Smooth muscle cell (in vitro differentiated cells): ENCODE measurements around the gene SCUBE1. TPM values are rescaled to one million over a fixed set of nuclear protein-coding genes. Genes with fewer than 3 reads are reported as not detected.

Source experiments
- DNase-seq: peaks from one replicate; lab custom pipeline; 2025; ENCODE audit not compliant: unreplicated experiment; lab: John Stamatoyannopoulos, UW
- H2AFZ ChIP-seq: fragments of 200-600 bp; sonication (generic); 2 replicates; pipeline ENCODE4 v1.6.0; 2016; ENCODE audit warnings: antibody characterized with exemption, low read depth, mild to moderate bottlenecking
- H3F3A ChIP-seq: fragments of 200-600 bp; sonication (generic); 2 replicates; pipeline ENCODE4 v1.6.0; 2017; ENCODE audit warnings: antibody characterized with exemption, low read depth
- H3K27ac ChIP-seq: fragments of 200-600 bp; sonication (generic); 2 replicates; pipeline ENCODE4 v1.5.1; 2016; ENCODE audit warnings: low read depth, mild to moderate bottlenecking
- H3K27me3 ChIP-seq: fragments of 200-600 bp; sonication (generic); 2 replicates; pipeline ENCODE4 v1.6.1; 2016; ENCODE audit warnings: low read depth, mild to moderate bottlenecking
- H3K36me3 ChIP-seq: fragments of 200-600 bp; sonication (generic); 2 replicates; pipeline ENCODE4 v1.5.1; 2016; ENCODE audit warnings: low read depth
- H3K4me1 ChIP-seq: fragments of 200-600 bp; sonication (generic); 2 replicates; pipeline ENCODE4 v1.5.1; 2016; ENCODE audit warnings: low read depth
- H3K4me2 ChIP-seq: fragments of 200-600 bp; sonication (generic); 2 replicates; pipeline ENCODE4 v1.6.0; 2016; ENCODE audit warnings: mild to moderate bottlenecking
- H3K4me3 ChIP-seq: fragments of 200-600 bp; sonication (generic); 2 replicates; pipeline ENCODE4 v1.5.1; 2016; ENCODE audit warnings: mild to moderate bottlenecking
- H3K79me2 ChIP-seq: fragments of 200-600 bp; sonication (generic); 2 replicates; pipeline ENCODE4 v1.6.0; 2016; ENCODE audit warnings: low read depth, mild to moderate bottlenecking
- H3K9ac ChIP-seq: fragments of 200-600 bp; sonication (generic); 2 replicates; pipeline ENCODE4 v1.6.0; 2016; ENCODE audit warnings: low read depth
- H3K9me3 ChIP-seq: fragments of 200-600 bp; sonication (generic); replicated peaks from 2 replicates; pipeline ENCODE4 v1.5.1; 2016; ENCODE audit warnings: low read depth
- H4K20me1 ChIP-seq: fragments of 200-600 bp; sonication (generic); 2 replicates; pipeline ENCODE4 v1.6.0; 2016; ENCODE audit warnings: low read depth
- CTCF ChIP-seq: fragments of 200-600 bp; sonication (generic); IDR thresholded peaks from 2 replicates; pipeline ENCODE4 v1.5.1; 2017; ENCODE audit warnings: borderline replicate concordance, mild to moderate bottlenecking, antibody characterized with exemption; ENCODE audit not compliant: insufficient read depth, poor library complexity, severe bottlenecking
- WGBS: methylation state at CpG from one replicate; pipeline ENCODE4 v1.1.7; 2016; ENCODE audit warnings: low lambda C conversion rate; 5-methylcytosine and 5-hydroxymethylcytosine counted together
- polyA plus RNA-seq: library from polyadenylated mRNA; unstranded; fragments of >200 nt; fragmentation: Nextera tagmentation; extraction: Ambion mirVana; gene quantifications from 2 replicates; pipeline ENCODE4 v1.2.1, GENCODE V29; 2016
- total RNA-seq: library from RNA; depleted of rRNA; stranded (reverse); fragments of >200 nt; gene quantifications from 2 replicates; pipeline ENCODE4 v1.2.3, GENCODE V29; 2014

The SCUBE1 gene
- total and polyA plus RNA-seq, 2 experiments from 2014 or later = 13.4 to 16.3 TPM

GRCh38 chr22:43308060-43308830 is 34.9 kb downstream of the SCUBE1 start:
- WGBS = 80% methylated on average over 21 of the region's 21 CpGs
- H3K4me1 ChIP-seq = no peaks in the 10 kb centered on the region
- no peak overlapping the region for H3K4me2 ChIP-seq
- H3K27me3 ChIP-seq = no peaks in the 10 kb centered on the region
- DNase-seq = no peak
- no peaks in the 10 kb centered on the region for H3K79me2 ChIP-seq
- no peak overlapping the region for H3K27ac ChIP-seq
- no peak overlapping the region for H3K9ac ChIP-seq
- H3K4me3 ChIP-seq = no peak overlapping the region
- no peaks in the 10 kb centered on the region for H3K36me3 ChIP-seq
- H3K9me3 ChIP-seq = no peaks in the 10 kb centered on the region
- no peak overlapping the region for H2AFZ ChIP-seq
- TF ChIP-seq CTCF = no peak
- H4K20me1 ChIP-seq = no peaks in the 10 kb centered on the region
- no peaks in the 10 kb centered on the region for H3F3A ChIP-seq

DNA sequence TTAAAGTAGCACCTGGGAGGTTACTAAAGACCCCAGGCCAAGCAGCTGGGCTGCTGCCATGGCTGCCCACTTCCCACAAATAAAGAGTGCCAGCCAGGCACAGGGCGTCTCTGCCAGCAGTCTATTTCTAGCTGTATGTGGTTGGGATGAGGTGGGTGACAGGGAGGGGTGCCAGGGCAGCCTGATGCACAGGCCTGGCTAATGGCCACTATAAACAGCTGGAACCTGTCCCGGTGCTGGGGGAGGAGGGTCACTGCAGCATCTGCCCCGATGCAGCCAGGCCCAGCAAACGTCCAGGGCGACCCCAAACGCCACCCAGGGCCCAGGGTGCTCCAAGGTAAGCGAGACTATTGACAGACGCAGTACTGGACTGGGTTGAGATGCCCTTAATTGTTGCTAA is 37.4 kb downstream of the SCUBE1 start:
- Histone ChIP-seq H3K4me1 (peaks cover 3% of the 10 kb centered on the region), H3K9ac (no peak overlapping the region), H3K4me3 (no peak overlapping the region), H3K36me3 (no peaks in the 10 kb centered on the region), H3F3A (no peaks in the 10 kb centered on the region), H3K27me3 (no peaks in the 10 kb centered on the region), H2AFZ (no peak overlapping the region), H3K4me2 (no peak overlapping the region), H3K79me2 (no peaks in the 10 kb centered on the region), H3K27ac (no peak overlapping the region), H4K20me1 (no peaks in the 10 kb centered on the region), H3K9me3 (no peaks in the 10 kb centered on the region)
- DNase-seq = no peak
- TF ChIP-seq CTCF = no peak
- 94% methylated on average over 8 of the region's 8 CpGs for WGBS

- Histone ChIP-seq H4K20me1 (no peaks in the 10 kb centered on the region), H3K9me3 (no peaks in the 10 kb centered on the region), H3K4me1 (peaks cover 3% of the 10 kb centered on the region), H2AFZ (no peak overlapping the region), H3K4me2 (no peak overlapping the region), H3K79me2 (no peaks in the 10 kb centered on the region), H3K27me3 (no peaks in the 10 kb centered on the region), H3K36me3 (no peaks in the 10 kb centered on the region), H3F3A (no peaks in the 10 kb centered on the region), H3K27ac (no peak overlapping the region), H3K4me3 (no peak overlapping the region), H3K9ac (no peak overlapping the region)
- DNase-seq = no peak
- TF ChIP-seq CTCF = no peak
- WGBS = 87% methylated on average over 18 of the region's 18 CpGs
These were observed 38.2 kb downstream of the SCUBE1 start for GRCh38 chr22:43304831-43305590.
